NCI-H2029 treated with DMSO at 0.1 percent for 48 hours (cell line): ENCODE data around the gene C4B.

ENCODE experiments used
- DNase-seq: peaks from one replicate; lab custom pipeline; 2025; lab: John Stamatoyannopoulos, UW

The C4B gene

DNA sequence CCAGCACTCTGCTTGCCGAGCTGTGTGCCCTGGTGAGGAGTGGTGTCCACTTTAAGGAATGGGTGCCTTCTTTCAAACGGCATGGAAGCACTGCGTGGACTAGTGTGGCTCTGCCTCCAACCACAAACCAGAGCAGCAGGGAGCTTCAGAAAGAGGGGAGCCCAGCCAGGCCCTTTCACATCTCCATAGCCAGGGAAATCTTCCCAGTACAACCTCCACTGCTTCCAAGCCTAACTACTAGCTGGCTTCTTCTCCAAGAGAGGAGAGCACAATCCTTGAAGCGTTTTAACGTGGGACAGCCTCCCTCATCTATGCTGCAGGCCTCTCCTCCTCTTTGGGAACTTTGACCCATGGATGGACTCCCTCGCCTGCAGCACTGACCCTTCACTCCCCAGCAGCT, 67.9 kb downstream of the C4B start:
- no peak for DNase-seq

DNA sequence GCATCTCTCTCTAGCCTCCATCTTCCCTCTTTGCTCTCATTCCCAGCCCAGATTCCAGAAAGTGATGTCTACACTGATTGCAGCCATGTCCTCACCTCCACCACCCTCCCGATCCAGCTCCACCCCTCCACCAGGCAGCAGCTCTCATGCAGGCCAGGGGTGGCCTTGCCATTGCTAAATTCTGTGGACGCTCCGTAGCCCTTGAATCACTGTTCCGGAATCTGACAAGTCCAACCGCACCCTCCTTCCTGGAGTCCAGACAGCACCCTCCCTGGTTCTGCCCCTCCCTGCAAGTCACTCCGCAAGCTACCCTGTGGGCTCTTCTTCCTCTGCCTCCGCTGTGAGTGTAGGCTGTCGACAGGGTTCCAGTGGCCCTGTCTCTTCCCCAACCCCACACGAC, 68.3 kb downstream of the C4B start:
- DNase-seq, result no peak

DNA sequence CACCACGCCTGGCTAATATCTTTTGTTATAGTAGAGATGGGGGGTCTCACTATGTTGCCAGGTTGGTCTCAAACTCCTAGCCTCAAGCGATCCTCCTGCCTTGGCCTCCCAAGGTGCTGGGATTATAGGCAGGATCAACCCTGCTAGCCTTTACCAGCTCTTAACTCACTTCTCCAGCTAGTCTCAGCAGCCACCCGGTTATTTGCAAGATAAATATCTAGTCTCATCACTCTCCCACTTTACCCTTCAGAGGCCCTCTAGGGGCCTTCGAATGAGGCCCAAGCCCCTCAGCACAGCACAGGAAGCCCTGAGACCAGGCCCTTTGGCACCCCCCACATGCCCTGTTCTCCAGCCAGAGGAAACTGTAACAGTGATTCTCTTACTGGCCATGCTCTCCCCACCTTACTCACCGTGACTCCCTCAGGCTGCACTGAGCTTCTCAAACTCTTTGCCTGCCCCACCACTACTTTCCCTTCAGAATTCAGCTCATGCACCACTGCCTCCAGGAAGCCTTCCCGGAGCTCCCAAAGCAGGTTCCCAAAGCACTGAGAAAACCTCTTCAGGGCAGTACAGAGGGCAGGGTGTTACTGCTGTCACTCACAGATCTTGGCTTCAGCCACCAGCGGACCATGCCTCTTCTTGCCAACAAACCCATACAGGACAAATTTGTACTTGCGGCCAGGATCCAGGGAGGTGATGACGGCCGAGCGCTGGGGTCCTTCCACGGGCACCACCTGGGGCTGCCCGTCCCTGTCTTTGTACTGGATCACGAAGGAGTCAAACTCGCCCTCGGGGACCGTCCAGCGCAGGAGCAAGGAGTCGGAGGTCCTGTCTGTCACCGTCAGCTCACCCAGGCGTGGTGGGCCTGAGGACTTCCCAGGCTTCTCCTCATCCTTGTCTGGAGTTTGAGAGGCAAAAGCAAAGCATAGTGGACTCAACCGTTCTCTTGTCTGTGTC, 69.5 kb downstream of the C4B start:
- DNase-seq, result no peak

DNA sequence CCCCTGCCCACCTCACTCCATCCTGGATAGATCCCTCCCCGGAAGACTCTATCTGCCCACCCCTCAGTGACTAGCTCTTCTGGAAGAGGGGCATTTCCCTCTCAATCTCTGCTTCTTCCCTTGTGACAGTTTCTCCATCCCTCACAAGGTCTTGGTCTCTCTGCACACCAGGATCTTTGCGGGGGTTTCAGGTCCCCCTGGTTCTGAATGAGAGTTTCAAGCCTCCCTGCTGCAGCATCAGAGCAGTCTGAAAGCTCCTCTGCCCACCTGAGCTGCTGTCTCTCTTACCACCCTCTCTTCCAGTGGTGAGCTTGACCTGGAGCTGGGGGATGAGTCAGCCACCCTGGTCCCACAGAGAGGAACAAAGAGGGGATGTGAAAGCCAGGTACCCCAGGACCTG, 70.2 kb downstream of the C4B start:
- no peak for DNase-seq
